H1 (cell line): ENCODE measurements around the gene LRRC4C. TPM values are rescaled to one million over a fixed set of nuclear protein-coding genes. Genes with fewer than 3 reads are reported as not detected.

Experiments
- GABPA ChIP-seq: IDR thresholded peaks from 2 replicates; pipeline ENCODE4 v1.6.1; 2011; ENCODE audit warnings: mild to moderate bottlenecking, low read length, moderate library complexity, borderline replicate concordance; ENCODE audit not compliant: insufficient read depth
- GTF2F1 ChIP-seq: IDR thresholded peaks from 2 replicates; pipeline ENCODE4 v1.6.1; 2012; ENCODE audit warnings: low read depth, low read length, improper control_type of control experiment, borderline replicate concordance
- JUND ChIP-seq: IDR thresholded peaks from 2 replicates; pipeline ENCODE4 v1.6.1; 2011; ENCODE audit warnings: mild to moderate bottlenecking, improper control_type of control experiment, low read length
- PHF8 ChIP-seq: fragments of 200-600 bp; sonication (generic); conservative IDR thresholded peaks from 2 replicates; pipeline ENCODE4 v1.7.1; 2012; ENCODE audit warnings: low read depth, mild to moderate bottlenecking, inconsistent platforms, low read length, moderate library complexity
- POLR2A ChIP-seq, 2 experiments: IDR thresholded peaks; 1 replicate in 1 of 2; 2 replicates in 1 of 2; pipeline ENCODE4 v1.6.1; 2011; ENCODE audit warnings: low read depth in 2 of 2, low read length in 2 of 2, mild to moderate bottlenecking in 2 of 2; ENCODE audit errors: control extremely low read depth in 1 of 2
- POLR2AphosphoS5 ChIP-seq: IDR thresholded peaks from 2 replicates; pipeline ENCODE4 v1.6.1; 2011; ENCODE audit warnings: low read depth, low read length
- RXRA ChIP-seq: IDR thresholded peaks from 2 replicates; pipeline ENCODE4 v1.6.1; 2011; ENCODE audit warnings: low read depth, mild to moderate bottlenecking, low read length, moderate library complexity; ENCODE audit not compliant: insufficient read depth
- SP1 ChIP-seq: IDR thresholded peaks from 2 replicates; pipeline ENCODE4 v1.6.1; 2011; ENCODE audit warnings: low read depth, low read length
- ZNF274 ChIP-seq: IDR thresholded peaks from 2 replicates; pipeline ENCODE4 v1.7.0; 2012; ENCODE audit warnings: low read length, borderline replicate concordance; ENCODE audit errors: extremely low read depth
- polyA plus RNA-seq, 7 experiments: library from polyadenylated mRNA; depleted of rRNA in 3 of 7; stranded (reverse) in 5 of 7; unstranded in 2 of 7; fragments of >200 nt in 5 of 7; fragments of 200-250 nt in 2 of 7; gene quantifications; 1 replicate in 5 of 7; 2 replicates in 1 of 7; 4 replicates in 1 of 7; pipeline versions ENCODE4 v1.2.1 to v1.2.3, GENCODE V29; 2011 to 2013; ENCODE audit warnings: missing spikeins in 2 of 7, mixed read lengths in 2 of 7
- total RNA-seq: library from RNA; stranded (reverse); fragmentation: NEBNext Ultra II Directional; extraction: Animal tissue kit (Norgen Biotek cat#: 25700); gene quantifications from 2 replicates; pipeline ENCODE4 v1.2.1, GENCODE V29; 2021
- TF ChIP-seq, protein P1 (sequence below): fragments of 300-600 bp; sonication (generic); IDR thresholded peaks from 2 replicates; pipeline ENCODE4 v1.7.1; 2012; ENCODE audit warnings: low read length, moderate library complexity, mild to moderate bottlenecking, inconsistent platforms; ENCODE audit not compliant: insufficient replicate concordance

Gene LRRC4C
- total and polyA plus RNA-seq, 2 of the 8 experiments (the other 6 are each of a cell fraction or from before 2014, with no cell fraction given) = 0.23 to 2.2 TPM

DNA sequence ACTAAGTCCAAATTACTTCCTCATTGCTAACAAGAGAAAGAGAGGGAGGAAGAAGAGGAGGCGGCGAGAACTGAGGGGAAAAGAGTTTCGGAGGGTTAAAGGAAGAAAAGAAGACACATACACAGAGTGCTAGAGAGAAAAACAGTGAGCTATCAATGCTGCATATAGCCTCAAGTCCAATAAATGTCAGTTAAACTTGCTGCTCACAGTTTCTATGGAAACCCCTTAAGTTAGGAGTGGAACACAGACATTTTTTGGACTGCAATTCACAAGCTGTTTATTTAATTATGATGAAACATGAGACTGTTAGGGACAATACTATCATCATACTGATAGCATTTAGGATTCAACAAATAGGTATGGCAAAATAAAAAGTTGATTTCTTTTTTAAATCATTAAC lies 1320.4 kb downstream of the LRRC4C start (continued):
- TF ChIP-seq, protein P1, sequence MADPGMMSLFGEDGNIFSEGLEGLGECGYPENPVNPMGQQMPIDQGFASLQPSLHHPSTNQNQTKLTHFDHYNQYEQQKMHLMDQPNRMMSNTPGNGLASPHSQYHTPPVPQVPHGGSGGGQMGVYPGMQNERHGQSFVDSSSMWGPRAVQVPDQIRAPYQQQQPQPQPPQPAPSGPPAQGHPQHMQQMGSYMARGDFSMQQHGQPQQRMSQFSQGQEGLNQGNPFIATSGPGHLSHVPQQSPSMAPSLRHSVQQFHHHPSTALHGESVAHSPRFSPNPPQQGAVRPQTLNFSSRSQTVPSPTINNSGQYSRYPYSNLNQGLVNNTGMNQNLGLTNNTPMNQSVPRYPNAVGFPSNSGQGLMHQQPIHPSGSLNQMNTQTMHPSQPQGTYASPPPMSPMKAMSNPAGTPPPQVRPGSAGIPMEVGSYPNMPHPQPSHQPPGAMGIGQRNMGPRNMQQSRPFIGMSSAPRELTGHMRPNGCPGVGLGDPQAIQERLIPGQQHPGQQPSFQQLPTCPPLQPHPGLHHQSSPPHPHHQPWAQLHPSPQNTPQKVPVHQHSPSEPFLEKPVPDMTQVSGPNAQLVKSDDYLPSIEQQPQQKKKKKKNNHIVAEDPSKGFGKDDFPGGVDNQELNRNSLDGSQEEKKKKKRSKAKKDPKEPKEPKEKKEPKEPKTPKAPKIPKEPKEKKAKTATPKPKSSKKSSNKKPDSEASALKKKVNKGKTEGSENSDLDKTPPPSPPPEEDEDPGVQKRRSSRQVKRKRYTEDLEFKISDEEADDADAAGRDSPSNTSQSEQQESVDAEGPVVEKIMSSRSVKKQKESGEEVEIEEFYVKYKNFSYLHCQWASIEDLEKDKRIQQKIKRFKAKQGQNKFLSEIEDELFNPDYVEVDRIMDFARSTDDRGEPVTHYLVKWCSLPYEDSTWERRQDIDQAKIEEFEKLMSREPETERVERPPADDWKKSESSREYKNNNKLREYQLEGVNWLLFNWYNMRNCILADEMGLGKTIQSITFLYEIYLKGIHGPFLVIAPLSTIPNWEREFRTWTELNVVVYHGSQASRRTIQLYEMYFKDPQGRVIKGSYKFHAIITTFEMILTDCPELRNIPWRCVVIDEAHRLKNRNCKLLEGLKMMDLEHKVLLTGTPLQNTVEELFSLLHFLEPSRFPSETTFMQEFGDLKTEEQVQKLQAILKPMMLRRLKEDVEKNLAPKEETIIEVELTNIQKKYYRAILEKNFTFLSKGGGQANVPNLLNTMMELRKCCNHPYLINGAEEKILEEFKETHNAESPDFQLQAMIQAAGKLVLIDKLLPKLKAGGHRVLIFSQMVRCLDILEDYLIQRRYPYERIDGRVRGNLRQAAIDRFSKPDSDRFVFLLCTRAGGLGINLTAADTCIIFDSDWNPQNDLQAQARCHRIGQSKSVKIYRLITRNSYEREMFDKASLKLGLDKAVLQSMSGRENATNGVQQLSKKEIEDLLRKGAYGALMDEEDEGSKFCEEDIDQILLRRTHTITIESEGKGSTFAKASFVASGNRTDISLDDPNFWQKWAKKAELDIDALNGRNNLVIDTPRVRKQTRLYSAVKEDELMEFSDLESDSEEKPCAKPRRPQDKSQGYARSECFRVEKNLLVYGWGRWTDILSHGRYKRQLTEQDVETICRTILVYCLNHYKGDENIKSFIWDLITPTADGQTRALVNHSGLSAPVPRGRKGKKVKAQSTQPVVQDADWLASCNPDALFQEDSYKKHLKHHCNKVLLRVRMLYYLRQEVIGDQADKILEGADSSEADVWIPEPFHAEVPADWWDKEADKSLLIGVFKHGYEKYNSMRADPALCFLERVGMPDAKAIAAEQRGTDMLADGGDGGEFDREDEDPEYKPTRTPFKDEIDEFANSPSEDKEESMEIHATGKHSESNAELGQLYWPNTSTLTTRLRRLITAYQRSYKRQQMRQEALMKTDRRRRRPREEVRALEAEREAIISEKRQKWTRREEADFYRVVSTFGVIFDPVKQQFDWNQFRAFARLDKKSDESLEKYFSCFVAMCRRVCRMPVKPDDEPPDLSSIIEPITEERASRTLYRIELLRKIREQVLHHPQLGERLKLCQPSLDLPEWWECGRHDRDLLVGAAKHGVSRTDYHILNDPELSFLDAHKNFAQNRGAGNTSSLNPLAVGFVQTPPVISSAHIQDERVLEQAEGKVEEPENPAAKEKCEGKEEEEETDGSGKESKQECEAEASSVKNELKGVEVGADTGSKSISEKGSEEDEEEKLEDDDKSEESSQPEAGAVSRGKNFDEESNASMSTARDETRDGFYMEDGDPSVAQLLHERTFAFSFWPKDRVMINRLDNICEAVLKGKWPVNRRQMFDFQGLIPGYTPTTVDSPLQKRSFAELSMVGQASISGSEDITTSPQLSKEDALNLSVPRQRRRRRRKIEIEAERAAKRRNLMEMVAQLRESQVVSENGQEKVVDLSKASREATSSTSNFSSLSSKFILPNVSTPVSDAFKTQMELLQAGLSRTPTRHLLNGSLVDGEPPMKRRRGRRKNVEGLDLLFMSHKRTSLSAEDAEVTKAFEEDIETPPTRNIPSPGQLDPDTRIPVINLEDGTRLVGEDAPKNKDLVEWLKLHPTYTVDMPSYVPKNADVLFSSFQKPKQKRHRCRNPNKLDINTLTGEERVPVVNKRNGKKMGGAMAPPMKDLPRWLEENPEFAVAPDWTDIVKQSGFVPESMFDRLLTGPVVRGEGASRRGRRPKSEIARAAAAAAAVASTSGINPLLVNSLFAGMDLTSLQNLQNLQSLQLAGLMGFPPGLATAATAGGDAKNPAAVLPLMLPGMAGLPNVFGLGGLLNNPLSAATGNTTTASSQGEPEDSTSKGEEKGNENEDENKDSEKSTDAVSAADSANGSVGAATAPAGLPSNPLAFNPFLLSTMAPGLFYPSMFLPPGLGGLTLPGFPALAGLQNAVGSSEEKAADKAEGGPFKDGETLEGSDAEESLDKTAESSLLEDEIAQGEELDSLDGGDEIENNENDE = no peak
- TF ChIP-seq GABPA (no peak), PHF8 (no peak), ZNF274 (no peak), JUND (no peak), SP1 (no peak), GTF2F1 (no peak), POLR2A (IDR thresholded peaks at IDR 0.05; ENCODE audit: control extremely low read depth in 1 of 2, low read depth in 2 of 2, low read length in 2 of 2) (no peak), RXRA (no peak), POLR2AphosphoS5 (no peak)
